ENCODE data around the gene NR4A3. TPM values are rescaled to one million over a fixed set of nuclear protein-coding genes. Genes with fewer than 3 reads are reported as not detected.
A peak's percentile ranks its signal among the peaks of the same experiment; 100 is the strongest.

NR4A3 gene
- total and polyA plus RNA-seq, 2 donors from 2014 or later: 0.34 to 9.1 TPM

DNA sequence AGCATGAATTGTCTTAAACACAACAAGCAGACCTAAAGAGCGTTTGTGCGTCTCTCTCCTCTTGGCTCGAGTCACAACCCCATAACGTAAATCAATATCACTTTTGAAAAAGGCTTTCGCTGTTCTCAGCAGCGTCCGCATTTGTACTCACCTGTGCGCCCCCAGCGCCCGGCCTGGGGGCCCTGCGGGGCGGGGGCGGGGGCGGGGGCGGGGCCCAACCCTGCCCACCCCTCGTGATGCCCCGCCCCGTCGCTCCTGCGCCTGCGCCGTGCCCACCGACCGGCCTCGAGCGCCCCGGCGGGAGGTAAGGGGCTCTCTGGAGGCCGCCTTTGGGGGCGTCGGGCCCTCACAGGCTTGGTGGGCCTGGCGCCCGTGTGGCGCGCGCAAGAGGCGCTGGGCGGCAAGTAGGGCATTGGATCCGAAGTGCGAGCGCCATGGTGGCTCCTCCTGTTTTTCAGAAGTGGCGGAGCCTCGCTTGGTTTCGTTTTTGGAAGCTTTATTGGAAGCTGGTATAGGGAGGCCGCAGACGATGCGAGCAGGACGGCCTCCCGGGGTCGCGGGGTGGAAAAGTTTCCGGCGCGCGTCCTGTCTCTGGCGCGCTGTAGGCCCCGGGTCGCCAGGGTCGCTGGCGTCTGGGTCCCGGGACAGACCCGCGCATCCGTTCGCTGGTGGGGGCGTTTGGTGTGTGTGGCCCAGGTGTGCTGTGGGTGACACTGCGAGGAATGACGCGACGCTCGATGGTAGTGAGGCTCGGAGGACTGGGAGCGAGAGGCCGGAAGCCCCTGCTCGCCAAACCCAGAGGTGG, 84.9 kb downstream of the NR4A3 start, which contains the start of gene STX17:
Gene STX17 (plus strand): TSS at position 252 of the 805 bp plus-strand sequence. CDS start 8,586 bp downstream, outside the sequence.
- Histone ChIP-seq H3K9me3 (ENCODE audit: control insufficient read depth in 2 of 3, insufficient read depth in 1 of 3, low read length in 3 of 3) (no peaks in the 10 kb centered on the region), H3K36me3 (ENCODE audit: control insufficient read depth in 2 of 3, insufficient read depth in 3 of 3, low read length in 3 of 3) (no peaks in the 10 kb centered on the region), H3K27me3 (ENCODE audit: control insufficient read depth, insufficient read depth, low read length) (no peaks in the 10 kb centered on the region), H3K4me3 (ENCODE audit: low read length in 3 of 3) (peak within 1 kb of the TSS; percentile 90 to 94 (median 91)), H3K9ac (ENCODE audit: low read length in 3 of 3) (peak within 1 kb of the TSS; percentile 74 to 97 (median 86)), H3K27ac (ENCODE audit: low read depth in 2 of 2, low read length in 2 of 2) (peak within 1 kb of the TSS; percentile 91 to 94), H3K4me1 (ENCODE audit: control insufficient read depth in 2 of 3, insufficient read depth in 2 of 3, low read depth in 1 of 3, low read length in 3 of 3) (peaks cover 0 to 5% (median 0%) of the 10 kb centered on the region in 3 donors)
- TF ChIP-seq, protein P1, sequence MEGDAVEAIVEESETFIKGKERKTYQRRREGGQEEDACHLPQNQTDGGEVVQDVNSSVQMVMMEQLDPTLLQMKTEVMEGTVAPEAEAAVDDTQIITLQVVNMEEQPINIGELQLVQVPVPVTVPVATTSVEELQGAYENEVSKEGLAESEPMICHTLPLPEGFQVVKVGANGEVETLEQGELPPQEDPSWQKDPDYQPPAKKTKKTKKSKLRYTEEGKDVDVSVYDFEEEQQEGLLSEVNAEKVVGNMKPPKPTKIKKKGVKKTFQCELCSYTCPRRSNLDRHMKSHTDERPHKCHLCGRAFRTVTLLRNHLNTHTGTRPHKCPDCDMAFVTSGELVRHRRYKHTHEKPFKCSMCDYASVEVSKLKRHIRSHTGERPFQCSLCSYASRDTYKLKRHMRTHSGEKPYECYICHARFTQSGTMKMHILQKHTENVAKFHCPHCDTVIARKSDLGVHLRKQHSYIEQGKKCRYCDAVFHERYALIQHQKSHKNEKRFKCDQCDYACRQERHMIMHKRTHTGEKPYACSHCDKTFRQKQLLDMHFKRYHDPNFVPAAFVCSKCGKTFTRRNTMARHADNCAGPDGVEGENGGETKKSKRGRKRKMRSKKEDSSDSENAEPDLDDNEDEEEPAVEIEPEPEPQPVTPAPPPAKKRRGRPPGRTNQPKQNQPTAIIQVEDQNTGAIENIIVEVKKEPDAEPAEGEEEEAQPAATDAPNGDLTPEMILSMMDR (IDR thresholded peaks at IDR 0.05; ENCODE audit: borderline replicate concordance, extremely low read depth, insufficient read depth): no peak
- FAIRE-seq (no peak), DNase-seq (peak; percentile 89 to 93 (median 91))
- intact Hi-C loops (cut with DNase I): no loop called here

DNA sequence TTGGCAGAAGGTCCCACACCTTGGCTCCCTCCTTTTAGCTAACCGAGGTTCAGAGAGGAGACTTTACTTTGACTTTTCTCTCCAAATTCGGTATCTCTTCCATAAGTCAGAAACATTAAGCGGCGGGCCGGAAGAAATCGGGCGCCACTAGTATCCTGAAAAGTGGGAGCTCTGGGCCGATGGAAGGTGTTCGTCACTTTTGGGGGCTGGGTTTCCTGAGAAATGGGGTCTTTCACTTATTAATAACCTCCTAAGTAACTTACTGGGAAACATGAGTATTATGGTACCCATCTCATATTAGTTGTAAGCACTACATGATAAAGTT, 85.5 kb downstream of the NR4A3 start:
- FAIRE-seq (no peak), DNase-seq (no peak)
- Histone ChIP-seq H3K27ac (ENCODE audit: low read depth in 2 of 2, low read length in 2 of 2) (peak overlapping the region; percentile 91 to 94), H3K36me3 (ENCODE audit: control insufficient read depth in 2 of 3, insufficient read depth in 3 of 3, low read length in 3 of 3) (no peaks in the 10 kb centered on the region), H3K9ac (ENCODE audit: low read length in 3 of 3) (peak overlapping the region; percentile 67 to 97 (median 71)), H3K4me3 (ENCODE audit: low read length in 3 of 3) (peak overlapping the region; percentile 76 to 94 (median 82)), H3K9me3 (ENCODE audit: control insufficient read depth in 2 of 3, insufficient read depth in 1 of 3, low read length in 3 of 3) (no peaks in the 10 kb centered on the region), H3K27me3 (ENCODE audit: control insufficient read depth, insufficient read depth, low read length) (no peaks in the 10 kb centered on the region), H3K4me1 (ENCODE audit: control insufficient read depth in 2 of 3, insufficient read depth in 2 of 3, low read depth in 1 of 3, low read length in 3 of 3) (peaks cover 0 to 5% (median 0%) of the 10 kb centered on the region in 3 donors)
- TF ChIP-seq, protein P1 (IDR thresholded peaks at IDR 0.05; ENCODE audit: borderline replicate concordance, extremely low read depth, insufficient read depth): no peak
- intact Hi-C loops (cut with DNase I): no loop called here

DNA sequence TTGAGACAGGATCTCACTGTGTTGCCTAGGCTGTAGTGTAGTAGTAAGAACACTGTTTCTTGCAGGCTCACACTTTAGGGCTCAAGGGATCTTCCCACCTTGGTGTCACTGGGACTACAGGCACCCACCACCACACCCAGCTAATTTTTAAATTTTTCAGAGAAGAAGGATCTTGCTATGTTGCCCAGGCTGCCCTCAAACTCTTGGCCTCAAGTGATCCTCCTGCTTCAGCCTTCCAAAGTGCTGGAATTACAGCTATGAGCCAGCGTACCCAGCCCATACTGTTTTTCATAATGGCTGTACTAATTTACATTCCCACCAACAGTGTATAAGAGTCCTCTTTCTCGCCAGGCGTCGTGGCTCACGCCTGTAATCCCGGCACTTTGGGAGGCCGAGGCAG, 89.9 kb downstream of the NR4A3 start:
- Histone ChIP-seq H3K27me3 (ENCODE audit: control insufficient read depth, insufficient read depth, low read length) (no peaks in the 10 kb centered on the region), H3K4me3 (ENCODE audit: low read length in 3 of 3) (no peak overlapping the region), H3K9ac (ENCODE audit: low read length in 3 of 3) (no peak overlapping the region), H3K9me3 (ENCODE audit: control insufficient read depth in 2 of 3, insufficient read depth in 1 of 3, low read length in 3 of 3) (no peaks in the 10 kb centered on the region), H3K36me3 (ENCODE audit: control insufficient read depth in 2 of 3, insufficient read depth in 3 of 3, low read length in 3 of 3) (peaks cover 0 to 10% (median 8%) of the 10 kb centered on the region in 3 donors), H3K27ac (ENCODE audit: low read depth in 2 of 2, low read length in 2 of 2) (no peak overlapping the region), H3K4me1 (ENCODE audit: control insufficient read depth in 2 of 3, insufficient read depth in 2 of 3, low read depth in 1 of 3, low read length in 3 of 3) (peaks cover 0 to 5% (median 0%) of the 10 kb centered on the region in 3 donors)
- no peak for DNase-seq
- TF ChIP-seq, protein P1 (IDR thresholded peaks at IDR 0.05; ENCODE audit: borderline replicate concordance, extremely low read depth, insufficient read depth): no peak
- intact Hi-C loops (cut with DNase I): no loop called here
- no peak for FAIRE-seq

Other genes starting within 250 kb of the NR4A3 start
- gene STX17, start 84.8 kb downstream of the NR4A3 start, total RNA-seq: 39.7 TPM
- gene STX17, start 84.8 kb downstream of the NR4A3 start, polyA plus RNA-seq (ENCODE audit: insufficient read depth, low read depth, low replicate concordance): 5.2 TPM